CD1c-positive myeloid dendritic cell (primary cell): Measurements from ENCODE around the gene CARNS1.

Source experiments
- DNase-seq: peaks from one replicate; pipeline ENCODE4 v3.0.0-alpha.2; 2016; ENCODE audit errors: extremely low spot score

The CARNS1 gene

GRCh38 chr11:67415501-67416304 is at the start of gene CARNS1:
Gene CARNS1, plus strand, starts transcription at chr11:67415678. Its CDS starts 522 bp downstream, at chr11:67416200.
- no peak for DNase-seq

DNA sequence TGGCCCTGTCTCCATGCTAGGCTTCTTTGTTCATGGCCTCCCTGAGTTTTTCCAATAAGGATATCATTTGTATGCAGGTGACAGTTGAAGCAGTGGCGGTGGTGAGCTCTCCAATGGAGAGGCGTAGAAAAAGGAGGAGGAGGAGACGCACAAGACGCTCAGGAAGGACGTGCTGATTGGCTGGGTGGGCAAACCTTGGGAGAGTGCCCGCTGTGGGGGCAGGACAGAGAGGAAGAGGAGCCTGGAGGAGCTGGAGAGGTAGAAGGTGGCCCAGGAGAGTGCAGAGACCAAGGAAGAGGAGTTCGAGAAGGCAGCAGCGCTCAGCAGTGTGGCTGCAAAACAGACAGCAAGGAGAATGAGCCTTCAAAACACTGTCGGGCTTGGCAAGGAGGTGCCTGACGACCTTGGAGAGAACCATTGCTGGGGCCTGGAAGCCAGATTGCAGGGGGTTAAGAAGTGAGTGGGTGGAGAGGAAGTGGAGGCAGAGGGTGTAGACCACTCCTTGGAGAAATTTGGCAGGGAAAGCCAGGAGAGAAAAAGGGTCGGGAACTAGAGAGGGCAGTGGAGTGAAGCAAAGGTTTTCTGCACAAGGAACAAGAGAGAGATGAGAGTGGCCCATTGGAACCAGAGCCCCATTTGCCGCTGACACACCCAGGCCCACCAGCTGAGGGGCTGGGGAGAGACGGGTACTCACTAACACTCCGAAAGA is 49.6 kb upstream of the CARNS1 start:
- no peak for DNase-seq

GRCh38 chr11:67366546-67366945 is 48.9 kb upstream of the CARNS1 start:
- DNase-seq: no peak

- DNase-seq: no peak
Observed at GRCh38 chr11:67366961-67367760, 48.3 kb upstream of the CARNS1 start.

DNA sequence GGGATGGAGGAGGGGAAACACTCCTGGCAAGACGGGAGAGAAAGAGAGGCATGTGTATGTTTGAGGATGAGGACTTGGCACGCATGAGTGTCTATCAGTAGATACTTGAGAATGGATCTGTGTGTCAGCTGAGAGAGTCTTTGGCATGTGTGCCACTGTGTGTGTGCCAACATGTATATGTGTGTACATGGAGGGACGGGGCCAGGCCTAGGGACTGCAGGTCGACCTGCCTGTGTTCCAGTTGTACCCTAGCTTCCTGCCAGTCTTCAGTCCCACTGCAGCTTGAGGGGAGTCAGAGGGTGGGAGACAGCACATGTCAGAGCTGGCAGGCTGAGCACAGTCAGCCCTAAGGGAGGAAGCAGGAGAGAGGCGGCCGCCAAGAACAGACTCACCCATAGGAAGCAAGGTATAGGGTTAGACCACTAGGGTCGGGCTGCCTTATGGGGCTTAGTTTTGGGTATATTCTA is 47.7 kb upstream of the CARNS1 start:
- no peak for DNase-seq

GRCh38 chr11:67368621-67369020 is 46.9 kb upstream of the CARNS1 start:
- no peak for DNase-seq

GRCh38 chr11:67369275-67369674 is 46.2 kb upstream of the CARNS1 start:
- no peak for DNase-seq

GRCh38 chr11:67369801-67370284 is 45.6 kb upstream of the CARNS1 start:
- no peak for DNase-seq

DNA sequence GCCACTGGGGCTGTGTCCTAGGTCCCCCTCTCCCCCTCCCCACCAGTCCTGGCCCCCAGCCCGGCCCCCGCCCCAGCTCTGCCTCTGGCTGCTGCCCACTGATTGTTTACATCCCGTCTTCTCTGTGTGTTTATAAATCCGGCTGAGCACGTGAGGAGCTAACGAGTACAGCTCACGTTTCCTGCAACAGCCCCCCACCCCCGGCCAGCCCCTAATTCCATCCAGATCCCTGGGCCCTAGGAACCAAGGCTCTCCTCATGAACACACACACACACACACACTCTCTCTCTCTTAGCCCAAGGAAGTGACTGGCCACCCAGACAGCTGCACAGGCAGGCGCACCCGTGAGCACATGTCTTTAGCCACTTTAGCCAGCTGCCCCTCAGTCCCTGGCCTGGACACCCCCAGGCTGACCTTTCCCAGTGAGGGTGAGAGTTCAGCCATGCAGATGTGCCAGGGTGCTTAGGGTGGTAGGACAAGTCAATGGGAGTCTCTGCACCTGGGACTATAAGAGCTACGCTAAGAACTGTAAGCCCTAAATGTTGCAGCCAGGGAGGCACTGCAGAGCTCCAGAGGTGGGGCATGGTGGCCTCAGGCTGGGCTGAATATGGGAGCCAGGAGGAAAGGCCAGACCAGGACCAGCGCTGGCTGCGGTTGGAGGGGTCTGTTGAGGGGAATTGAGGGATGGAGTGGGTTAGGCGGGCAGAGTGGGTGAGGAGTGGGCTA is 45.0 kb upstream of the CARNS1 start:
- no peak for DNase-seq

- peak; percentile 63 for DNase-seq
Observed at GRCh38 chr11:67371189-67371910, 44.1 kb upstream of the CARNS1 start.

GRCh38 chr11:67371911-67372320 is 43.6 kb upstream of the CARNS1 start:
- peak; percentile 42 for DNase-seq

- DNase-seq: no peak
Observed at GRCh38 chr11:67372321-67372992, 43.0 kb upstream of the CARNS1 start.

DNA sequence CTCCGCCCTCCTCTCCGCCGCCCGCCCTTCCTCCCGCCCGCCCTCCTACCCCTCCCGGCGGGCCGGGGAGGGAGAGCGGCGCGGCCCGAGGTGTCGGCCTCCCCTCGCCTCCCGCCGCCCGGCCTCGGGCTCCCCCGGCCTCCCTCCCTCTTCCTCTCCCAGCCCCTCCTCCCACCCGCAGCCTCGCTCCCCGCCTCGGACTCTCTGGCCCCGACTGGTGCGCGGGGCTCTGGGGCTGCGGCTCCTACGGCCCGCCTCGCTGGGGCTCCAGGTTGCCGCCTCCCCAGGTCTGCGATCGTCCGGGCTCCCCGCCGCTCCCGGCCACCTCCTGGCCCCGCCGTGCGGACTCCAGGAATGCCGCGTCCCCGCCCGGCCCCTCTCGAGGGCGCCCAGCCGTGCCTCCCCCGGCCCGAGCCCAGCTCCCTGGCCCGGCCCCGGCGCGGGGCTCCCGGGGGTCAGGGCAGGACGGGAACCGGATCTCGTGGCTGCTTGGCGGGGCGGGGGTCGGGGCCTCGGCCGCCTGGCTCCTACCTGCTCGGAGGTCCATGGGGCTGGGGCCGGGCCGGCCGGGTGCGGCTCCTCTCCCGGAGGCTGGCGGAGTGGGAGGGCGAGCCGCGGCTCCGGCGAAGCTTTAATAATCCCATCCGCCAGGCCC is 42.4 kb upstream of the CARNS1 start, which contains the start of gene CLCF1:
Gene CLCF1 (minus strand): TSS at position 606 of the 655 bp plus-strand sequence. CDS start 59 bp downstream, at position 547.
- peak; percentile 50 for DNase-seq

GRCh38 chr11:67373648-67374570 is 41.6 kb upstream of the CARNS1 start:
- DNase-seq: peak; percentile 85

GRCh38 chr11:67374571-67375281 is 40.8 kb upstream of the CARNS1 start:
- no peak for DNase-seq

- no peak for DNase-seq
Observed at GRCh38 chr11:67375320-67376055, 40.0 kb upstream of the CARNS1 start.
